ENCODE data around the gene EN1. TPM values are rescaled to one million over a fixed set of nuclear protein-coding genes. Genes with fewer than 3 reads are reported as not detected.

The EN1 gene
- total and polyA plus RNA-seq, 2 of the 13 experiments (the other 11 are each of a cell fraction or from before 2014, with no cell fraction given) = not detected

GRCh38 chr2:118846442-118846952 is 951 bp downstream of the EN1 start:
- in situ Hi-C loops (cut with HindIII; ENCODE audit: extremely low pct_ligation_motif_present, low pct_unique_long_range_greater_than_20kb) = no loop called here
- 21% methylated on average over 11 of the region's 63 CpGs for WGBS (ENCODE audit: low lambda C conversion rate)

More at GRCh38 chr2:118846442-118846952, 951 bp downstream of the EN1 start:
- TF ChIP-seq ZNF770 (CRISPR knock-in tag; IDR thresholded peaks at IDR 0.05) (peak; percentile 25; the same call in 1 of the 2 replicates), ZNF777 (CRISPR knock-in tag; IDR thresholded peaks at IDR 0.05) (peak; percentile 76), ZBTB7B (CRISPR knock-in tag; IDR thresholded peaks at IDR 0.05) (no peak)
- Histone ChIP-seq H3K4me3 (replicated peaks in 1 of 3; ENCODE audit: insufficient read depth in 1 of 3, low read depth in 2 of 3, low read length in 3 of 3) (no peak overlapping the region), H3K9ac (ENCODE audit: insufficient read depth, low read depth, low read length) (no peak overlapping the region), H3K36me3 (replicated peaks in 1 of 2; ENCODE audit: control insufficient read depth in 1 of 2, insufficient read depth in 2 of 2, low read length in 2 of 2) (no peaks in the 10 kb centered on the region; a peak in 1 of 5 replicates), H3K79me2 (ENCODE audit: insufficient read depth, low read length) (no peaks in the 10 kb centered on the region), H3K27me3 (ENCODE audit: control insufficient read depth in 1 of 2, insufficient read depth in 2 of 2, low read length in 2 of 2) (peaks cover 16 to 88% of the 10 kb centered on the region in 2 experiments), H3K4me1 (ENCODE audit: insufficient read depth, low read length) (no peaks in the 10 kb centered on the region), H2AFZ (ENCODE audit: low read length) (no peak overlapping the region), H3K4me2 (ENCODE audit: low read depth, low read length) (no peak overlapping the region), H3K27ac (ENCODE audit: extremely low read length, insufficient read depth, low read length) (no peak overlapping the region), H4K20me1 (ENCODE audit: insufficient read depth, low read length) (no peaks in the 10 kb centered on the region), H3K9me3 (ENCODE audit: low read length) (no peaks in the 10 kb centered on the region)
- ATAC-seq (peak; percentile 32), FAIRE-seq (no peak), DNase-seq (ENCODE audit: low spot score) (no peak)
- ChIA-PET POLR2A (no interaction called here), CTCF (ENCODE audit: low intra/inter-chr PET ratio, low total read pairs) (no interaction called here)
- intact Hi-C loops (cut with micrococcal nuclease; ENCODE audit: unreplicated experiment) = no loop called here
- no TSS peak for BruUV-seq (replicated peaks)
